Measurements from ENCODE around the gene PFKFB3. TPM values are rescaled to one million over a fixed set of nuclear protein-coding genes. Genes with fewer than 3 reads are reported as not detected.

Gene PFKFB3
- total RNA-seq, 1 experiment from 2014 or later, result 58.2 TPM

DNA sequence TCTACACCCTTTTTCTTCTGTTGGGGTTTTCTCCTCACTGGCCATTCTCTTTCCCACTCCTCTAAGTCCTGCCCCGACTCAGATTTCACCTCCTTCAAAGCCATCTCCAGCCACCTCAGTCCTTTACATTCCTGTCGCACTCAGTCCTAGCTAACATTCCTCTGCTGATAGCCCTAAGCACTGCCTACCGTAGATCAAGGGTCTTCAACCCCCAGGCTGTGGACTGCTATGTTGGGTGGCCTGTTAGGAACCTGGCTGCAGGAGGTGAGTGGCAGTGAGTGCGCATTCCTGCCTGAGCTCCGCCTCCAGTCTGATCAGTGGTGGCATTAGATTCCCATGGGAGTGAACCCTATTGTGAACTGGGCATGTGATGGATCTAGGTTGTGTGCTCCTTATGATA is 11.2 kb downstream of the PFKFB3 start:
- in situ Hi-C loops (cut with HindIII; ENCODE audit: low pct_unique_long_range_greater_than_20kb, low sequenced_read_pairs), result no loop called here

DNA sequence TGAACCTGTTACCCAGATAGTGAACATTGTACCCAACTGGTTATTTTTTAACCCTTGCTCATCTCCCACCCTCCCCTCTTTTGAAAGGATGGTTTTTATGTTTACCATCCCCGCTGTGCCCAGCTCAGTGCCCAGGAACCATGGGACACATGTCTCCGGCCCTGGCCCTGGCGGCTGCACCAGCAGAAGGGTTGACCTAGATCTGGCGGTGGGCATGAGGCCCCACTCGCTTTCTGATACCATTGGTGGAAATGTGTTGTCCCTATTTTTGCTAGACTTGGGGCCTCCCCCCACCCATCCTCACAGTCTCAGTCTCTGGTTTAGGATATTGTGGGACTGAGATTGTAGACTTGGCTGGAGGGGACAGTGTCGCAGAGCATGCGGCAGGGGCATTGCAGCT is 11.9 kb downstream of the PFKFB3 start:
- in situ Hi-C loops (cut with HindIII; ENCODE audit: low pct_unique_long_range_greater_than_20kb, low sequenced_read_pairs), result no loop called here
- no peak for DNase-seq (ENCODE audit: low read depth)

More for the DNA sequence above, 11.2 kb downstream of the PFKFB3 start:
- DNase-seq (ENCODE audit: low read depth), result no peak

DNA sequence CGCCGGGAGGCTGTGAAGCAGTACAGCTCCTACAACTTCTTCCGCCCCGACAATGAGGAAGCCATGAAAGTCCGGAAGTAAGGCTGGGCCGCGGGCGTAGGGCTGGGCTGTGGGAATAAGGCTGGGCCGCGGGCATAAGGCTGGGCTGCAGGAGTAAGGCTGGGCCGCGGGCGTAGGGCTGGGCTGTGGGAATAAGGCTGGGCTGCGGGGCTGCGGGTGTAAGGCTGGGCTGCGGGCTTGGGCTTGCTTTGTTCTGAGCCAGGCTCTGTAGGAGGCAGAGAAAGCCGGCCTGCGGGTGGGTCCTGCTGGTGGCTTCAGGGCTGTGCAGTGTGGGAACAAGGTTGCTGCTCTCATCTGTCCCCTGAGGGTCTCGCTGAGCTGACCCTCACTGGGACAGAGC is 12.5 kb downstream of the PFKFB3 start:
- in situ Hi-C loops (cut with HindIII; ENCODE audit: low pct_unique_long_range_greater_than_20kb, low sequenced_read_pairs), result no loop called here
- DNase-seq (ENCODE audit: low read depth), result no peak

DNA sequence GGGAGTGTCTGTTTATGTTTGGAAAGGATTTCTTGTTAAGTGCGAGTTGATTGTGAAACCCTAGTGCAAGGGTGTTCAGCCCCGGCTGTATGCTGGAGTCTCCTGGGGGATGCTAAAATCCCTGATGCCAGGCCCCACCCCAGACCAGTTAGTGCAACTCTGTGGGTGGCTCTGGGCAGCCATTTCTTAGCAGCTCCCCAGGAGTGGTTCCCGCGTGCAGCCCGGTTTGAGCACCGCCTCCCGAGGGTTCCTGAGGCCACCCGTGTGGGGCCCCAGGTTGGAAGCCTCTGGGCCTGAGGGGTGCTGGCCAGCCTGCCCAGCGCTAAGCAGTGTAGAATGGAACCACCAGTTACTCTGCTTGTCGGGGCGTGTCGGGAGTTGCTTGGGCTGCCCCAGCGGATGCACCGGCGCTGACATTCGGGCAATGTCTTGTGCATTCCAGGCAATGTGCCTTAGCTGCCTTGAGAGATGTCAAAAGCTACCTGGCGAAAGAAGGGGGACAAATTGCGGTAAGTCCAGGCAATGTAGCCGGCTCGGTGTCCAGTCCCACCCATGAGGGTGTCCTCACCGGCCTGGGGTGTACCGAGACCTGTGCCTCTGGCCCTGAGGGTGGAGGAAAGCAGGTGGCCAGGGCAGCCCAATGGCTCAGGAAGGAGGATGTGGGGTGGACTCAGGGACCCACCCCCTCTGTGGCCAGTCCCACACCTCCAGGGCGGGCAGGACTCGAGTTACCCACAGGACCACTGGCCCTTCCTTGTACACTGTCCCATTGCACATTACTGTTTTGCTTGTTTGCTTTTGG is 13.2 kb downstream of the PFKFB3 start:
- in situ Hi-C loops (cut with HindIII; ENCODE audit: low pct_unique_long_range_greater_than_20kb, low sequenced_read_pairs), result no loop called here
- no peak for DNase-seq (ENCODE audit: low read depth)

DNA sequence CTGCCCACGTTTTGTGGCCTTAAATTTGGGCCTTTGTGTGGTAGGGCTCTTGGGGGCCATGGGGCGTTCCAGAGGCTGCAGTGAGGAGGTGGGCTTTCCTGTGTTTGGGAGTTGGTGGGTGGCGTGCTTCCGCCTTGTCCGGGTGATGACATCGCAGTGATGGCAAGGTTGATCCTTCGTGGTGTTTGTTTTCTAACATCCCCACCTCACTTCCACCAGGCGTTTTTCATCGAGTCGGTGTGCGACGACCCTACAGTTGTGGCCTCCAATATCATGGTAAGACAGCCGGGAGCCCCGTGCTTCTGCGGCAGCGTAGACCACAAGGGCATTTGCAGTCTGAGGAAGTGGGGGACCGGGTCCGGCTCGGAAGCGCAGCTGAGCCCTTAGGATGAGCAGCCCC is 14.2 kb downstream of the PFKFB3 start:
- in situ Hi-C loops (cut with HindIII; ENCODE audit: low pct_unique_long_range_greater_than_20kb, low sequenced_read_pairs), result no loop called here
- no peak for DNase-seq (ENCODE audit: low read depth)

DNA sequence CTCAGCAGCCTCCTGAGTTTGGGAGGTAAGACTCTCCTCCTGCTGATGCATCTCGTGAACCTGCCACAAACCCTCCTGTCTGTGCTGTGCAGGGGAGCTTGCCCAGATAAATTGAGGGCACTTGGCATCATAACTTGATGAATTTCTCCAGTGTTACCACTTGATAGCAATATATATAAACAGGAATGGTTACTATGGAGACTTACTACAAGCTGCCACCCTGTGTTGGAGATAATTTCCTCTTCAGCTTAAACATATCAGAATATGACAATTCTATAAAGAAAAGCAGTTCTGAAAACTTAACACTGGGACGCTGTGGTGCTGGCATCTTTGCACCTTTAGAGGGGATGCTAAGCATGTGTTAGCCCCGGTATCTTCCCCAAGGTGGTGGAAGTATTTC is 14.9 kb downstream of the PFKFB3 start:
- DNase-seq (ENCODE audit: low read depth), result no peak
- in situ Hi-C loops (cut with HindIII; ENCODE audit: low pct_unique_long_range_greater_than_20kb, low sequenced_read_pairs), result no loop called here

DNA sequence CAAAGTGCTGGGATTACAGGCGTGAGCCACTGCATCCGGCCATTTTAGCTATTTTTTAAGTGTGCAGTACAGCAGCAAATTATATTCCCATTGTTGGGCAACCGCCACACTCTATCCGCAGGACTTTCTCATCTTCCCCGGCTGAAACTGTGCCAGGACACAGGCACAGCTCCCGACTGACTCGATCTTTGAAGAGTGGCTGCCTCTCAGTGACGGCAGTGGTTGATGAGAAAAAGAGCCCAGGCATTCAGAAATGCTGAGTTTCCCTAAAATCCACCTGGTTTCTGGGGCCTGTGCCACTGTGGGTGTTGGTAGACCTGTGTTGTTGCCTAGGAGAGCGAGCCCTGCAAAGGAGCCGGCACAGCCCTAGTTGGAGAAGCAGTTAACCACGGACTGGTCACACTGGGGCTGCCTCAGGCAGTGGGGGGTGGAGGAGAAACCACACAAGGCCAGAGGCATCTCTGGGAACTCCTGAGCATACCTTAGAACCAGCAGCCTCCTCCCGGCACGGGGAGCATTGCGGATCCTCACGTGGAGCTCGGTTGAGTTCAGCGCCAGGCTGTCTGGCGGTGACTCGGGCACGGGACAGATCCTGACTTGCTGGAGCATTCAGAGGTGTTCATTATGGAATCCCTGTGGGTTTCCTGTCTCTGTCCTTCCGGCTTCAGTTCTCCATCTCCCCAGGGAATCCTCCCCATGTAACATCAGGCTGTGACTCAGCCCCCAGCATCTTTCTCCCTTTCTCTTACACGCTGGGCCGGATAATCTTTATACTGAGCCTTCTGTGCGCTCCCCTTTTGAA is 16.2 kb downstream of the PFKFB3 start:
- in situ Hi-C loops (cut with HindIII; ENCODE audit: low pct_unique_long_range_greater_than_20kb, low sequenced_read_pairs), result no loop called here
- no peak for DNase-seq (ENCODE audit: low read depth)

DNA sequence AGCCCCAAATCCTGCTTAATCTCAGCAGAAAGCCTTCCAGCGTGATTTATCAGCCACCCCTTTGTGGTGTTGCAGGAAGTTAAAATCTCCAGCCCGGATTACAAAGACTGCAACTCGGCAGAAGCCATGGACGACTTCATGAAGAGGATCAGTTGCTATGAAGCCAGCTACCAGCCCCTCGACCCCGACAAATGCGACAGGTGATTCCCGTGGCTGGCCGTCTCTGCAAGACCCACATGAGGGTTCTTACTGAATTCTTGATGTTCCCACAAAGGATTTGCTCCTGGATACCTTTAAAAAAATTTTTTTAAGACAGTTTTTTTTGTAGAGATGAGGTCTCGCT is 16.7 kb downstream of the PFKFB3 start:
- in situ Hi-C loops (cut with HindIII; ENCODE audit: low pct_unique_long_range_greater_than_20kb, low sequenced_read_pairs), result no loop called here
- DNase-seq (ENCODE audit: low read depth), result no peak

DNA sequence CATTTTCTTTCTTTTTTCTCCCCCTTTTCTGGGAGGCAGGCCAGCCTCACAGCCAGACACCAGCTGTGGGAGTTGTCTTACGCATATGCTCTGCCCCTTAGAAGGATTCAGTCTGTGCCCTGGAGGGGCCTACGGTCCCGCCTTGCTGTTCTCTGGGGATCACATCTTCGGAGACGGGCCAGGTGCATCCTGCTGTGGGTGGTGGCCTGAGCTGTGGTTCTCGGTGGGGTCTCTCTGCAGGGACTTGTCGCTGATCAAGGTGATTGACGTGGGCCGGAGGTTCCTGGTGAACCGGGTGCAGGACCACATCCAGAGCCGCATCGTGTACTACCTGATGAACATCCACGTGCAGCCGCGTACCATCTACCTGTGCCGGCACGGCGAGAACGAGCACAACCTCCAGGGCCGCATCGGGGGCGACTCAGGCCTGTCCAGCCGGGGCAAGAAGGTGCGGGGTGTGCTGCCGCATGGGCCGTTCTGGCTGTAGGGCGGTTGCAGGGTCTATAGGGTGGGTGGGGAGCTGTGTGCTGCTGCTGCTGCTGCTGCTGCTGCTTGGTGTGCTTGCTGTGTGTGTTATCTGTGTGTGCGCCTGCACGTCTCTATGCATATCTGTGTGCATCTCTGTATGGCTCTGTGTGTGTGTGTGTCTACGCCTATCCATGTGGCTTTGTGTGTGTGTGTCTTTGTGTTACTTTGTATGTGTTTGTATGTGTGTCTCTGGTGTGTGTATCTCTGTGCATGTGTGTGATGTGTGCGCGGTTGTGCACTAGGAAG is 17.9 kb downstream of the PFKFB3 start:
- in situ Hi-C loops (cut with HindIII; ENCODE audit: low pct_unique_long_range_greater_than_20kb, low sequenced_read_pairs), result no loop called here
- DNase-seq (ENCODE audit: low read depth), result no peak

DNA sequence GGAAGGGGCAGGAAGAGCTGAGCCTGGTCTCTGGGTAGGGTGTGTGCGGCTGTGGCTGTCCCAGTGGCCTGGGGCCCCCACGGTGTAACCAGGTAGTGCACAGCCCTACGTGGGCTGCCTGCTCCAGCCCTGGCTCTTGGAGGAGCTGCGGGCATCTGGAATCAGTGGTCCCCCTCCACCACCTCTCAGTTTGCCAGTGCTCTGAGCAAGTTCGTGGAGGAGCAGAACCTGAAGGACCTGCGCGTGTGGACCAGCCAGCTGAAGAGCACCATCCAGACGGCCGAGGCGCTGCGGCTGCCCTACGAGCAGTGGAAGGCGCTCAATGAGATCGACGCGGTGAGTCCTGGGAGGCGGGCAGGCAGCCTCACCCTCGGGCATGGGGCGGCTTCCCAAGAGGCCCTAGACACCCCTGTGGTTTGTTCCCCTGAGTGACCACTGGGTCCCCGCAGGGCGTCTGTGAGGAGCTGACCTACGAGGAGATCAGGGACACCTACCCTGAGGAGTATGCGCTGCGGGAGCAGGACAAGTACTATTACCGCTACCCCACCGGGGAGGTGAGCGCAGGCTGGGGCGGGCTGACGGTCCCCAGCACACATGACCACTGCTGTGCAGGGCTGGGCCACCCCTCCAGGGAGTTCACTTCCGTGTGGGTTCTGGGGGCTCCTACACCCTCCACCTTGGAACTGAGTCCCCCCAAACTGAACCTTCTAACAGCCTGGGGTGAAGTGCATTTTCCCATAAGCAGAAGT is 18.6 kb downstream of the PFKFB3 start:
- in situ Hi-C loops (cut with HindIII; ENCODE audit: low pct_unique_long_range_greater_than_20kb, low sequenced_read_pairs), result no loop called here
- DNase-seq (ENCODE audit: low read depth), result no peak

DNA sequence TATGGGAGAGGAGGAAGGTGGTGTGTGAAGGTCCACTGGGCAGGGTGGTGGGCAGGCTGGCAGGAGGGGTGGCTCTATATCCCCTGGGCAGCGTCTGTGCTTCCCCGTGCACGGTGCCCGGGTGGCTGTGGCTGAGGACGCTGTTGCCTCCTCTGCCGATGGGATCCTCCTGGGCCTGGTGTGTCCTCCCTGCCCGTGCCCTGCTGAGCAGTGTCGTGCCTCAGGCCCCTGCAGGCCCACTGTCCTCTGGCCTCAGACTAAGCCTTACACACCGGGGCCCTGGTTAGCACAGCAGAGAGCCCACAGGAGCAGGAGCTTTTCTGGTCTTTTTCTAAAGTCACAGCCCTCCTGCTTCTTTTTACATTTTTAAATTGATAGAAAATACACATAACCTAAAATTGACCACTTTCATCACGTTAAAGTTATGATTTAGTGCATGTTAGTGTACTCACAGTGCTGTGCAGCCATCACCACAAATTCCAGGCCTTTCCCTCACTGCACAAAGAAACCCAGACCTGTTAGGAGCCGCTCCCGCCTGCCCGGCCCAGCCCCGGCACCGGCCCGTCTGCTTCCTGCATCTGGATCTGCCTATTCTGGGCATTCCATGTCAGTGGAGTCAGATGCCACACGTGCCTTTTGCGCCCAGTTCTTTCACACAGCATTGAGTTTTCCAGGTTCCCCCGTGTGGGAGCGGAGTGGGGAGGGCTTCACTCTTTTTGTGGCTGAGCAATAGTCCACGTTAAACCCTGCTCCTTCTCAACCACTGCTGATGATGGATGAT is 19.4 kb downstream of the PFKFB3 start:
- in situ Hi-C loops (cut with HindIII; ENCODE audit: low pct_unique_long_range_greater_than_20kb, low sequenced_read_pairs), result no loop called here
- peak; percentile 52 for DNase-seq (ENCODE audit: low read depth)

DNA sequence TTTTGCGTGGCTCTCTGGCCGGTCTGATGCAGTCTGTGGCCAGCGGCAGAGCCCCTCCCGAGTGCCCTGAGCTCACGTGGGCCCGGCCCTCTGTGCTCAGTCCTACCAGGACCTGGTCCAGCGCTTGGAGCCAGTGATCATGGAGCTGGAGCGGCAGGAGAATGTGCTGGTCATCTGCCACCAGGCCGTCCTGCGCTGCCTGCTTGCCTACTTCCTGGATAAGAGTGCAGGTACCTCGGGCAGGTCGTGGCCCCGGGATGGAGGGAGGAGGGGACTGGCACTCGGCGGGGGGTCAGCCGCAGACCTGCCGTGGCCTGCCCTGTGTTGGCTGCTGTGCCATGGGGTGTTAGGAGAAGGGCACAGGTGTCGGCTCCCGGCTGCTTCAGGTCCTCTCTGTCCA is 20.0 kb downstream of the PFKFB3 start:
- in situ Hi-C loops (cut with HindIII; ENCODE audit: low pct_unique_long_range_greater_than_20kb, low sequenced_read_pairs), result no loop called here

DNA sequence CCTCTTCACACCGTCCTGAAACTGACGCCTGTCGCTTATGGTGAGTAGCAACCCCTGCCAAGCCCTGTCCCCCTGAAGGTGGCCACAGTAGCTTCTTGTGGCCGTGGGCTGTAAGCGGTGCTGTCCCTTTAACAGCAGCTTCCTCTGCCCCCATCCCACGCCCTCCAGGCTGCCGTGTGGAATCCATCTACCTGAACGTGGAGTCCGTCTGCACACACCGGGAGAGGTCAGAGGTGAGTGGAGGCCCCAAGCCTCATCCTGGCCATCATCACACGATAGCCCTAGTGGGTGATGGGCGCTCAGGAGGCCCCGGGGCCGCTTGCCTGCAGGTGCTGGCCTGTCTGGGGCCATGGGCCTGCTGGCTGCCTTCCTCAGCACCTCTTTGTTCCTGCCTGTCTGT is 21.2 kb downstream of the PFKFB3 start:
- in situ Hi-C loops (cut with HindIII; ENCODE audit: low pct_unique_long_range_greater_than_20kb, low sequenced_read_pairs), result no loop called here
- DNase-seq (ENCODE audit: low read depth), result no peak

More for the DNA sequence above, 20.0 kb downstream of the PFKFB3 start:
- DNase-seq (ENCODE audit: low read depth), result no peak

DNA sequence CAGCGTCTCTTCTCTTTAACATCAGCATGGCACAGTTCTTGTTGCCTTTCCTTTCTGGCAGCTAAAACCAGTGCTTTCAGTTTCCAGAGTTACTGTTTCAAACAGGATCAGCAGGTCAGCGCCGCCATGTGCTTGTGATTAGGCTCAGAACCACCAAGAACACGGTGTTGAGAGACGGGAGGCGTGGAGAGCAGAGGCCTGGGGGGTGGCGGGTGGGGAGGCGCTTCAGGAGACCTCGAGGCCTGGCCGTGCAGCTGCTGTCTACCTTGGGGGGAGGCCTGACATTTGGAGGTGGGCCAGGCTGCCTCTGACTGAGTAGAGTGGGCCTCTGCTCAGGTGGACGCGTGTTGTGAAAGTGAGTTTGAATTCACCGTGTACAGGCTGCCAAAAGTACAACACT is 22.0 kb downstream of the PFKFB3 start:
- in situ Hi-C loops (cut with HindIII; ENCODE audit: low pct_unique_long_range_greater_than_20kb, low sequenced_read_pairs), result no loop called here
- no peak for DNase-seq (ENCODE audit: low read depth)

DNA sequence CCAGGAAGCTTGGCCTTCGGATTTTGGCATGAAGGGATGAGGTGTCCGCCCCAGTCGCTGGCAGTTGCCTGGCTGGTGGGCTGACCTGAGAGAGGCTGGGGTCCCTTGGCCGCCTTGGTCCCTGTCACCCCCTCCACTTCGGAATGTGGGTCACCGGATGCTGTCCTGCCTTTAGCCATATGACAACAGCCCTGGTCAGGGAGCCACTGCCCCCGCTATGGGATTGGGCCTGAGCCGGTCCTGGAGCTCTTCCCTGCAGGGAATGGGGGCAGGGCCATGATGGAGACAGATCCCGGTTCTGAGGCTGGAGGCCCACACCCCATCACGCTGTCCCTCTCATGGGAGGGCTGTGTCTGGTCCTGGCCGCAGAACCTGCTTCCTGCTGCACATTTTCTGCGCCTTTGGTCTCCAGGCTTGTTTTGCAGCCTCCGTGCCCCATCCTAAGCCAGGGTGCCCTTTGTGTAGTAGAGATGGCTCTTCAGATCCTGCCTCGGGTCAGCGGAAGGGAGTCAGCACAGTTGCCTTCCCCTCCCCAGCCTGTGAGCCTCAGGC is 22.6 kb downstream of the PFKFB3 start:
- no peak for DNase-seq (ENCODE audit: low read depth)
- in situ Hi-C loops (cut with HindIII; ENCODE audit: low pct_unique_long_range_greater_than_20kb, low sequenced_read_pairs), result no loop called here

DNA sequence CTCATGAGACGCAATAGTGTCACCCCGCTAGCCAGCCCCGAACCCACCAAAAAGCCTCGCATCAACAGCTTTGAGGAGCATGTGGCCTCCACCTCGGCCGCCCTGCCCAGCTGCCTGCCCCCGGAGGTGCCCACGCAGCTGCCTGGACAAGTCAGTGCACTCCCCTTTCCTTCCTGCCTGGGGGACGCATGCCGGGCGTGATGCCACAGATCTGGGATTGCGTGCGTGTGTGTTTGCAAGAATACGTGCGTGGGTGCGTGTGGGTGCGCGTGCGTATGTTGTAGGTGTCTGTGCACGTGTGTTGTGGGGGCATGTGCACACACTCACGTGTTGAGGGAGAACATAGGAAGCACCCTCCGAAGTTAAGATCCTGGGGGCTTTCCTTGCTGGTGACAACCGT is 23.5 kb downstream of the PFKFB3 start:
- in situ Hi-C loops (cut with HindIII; ENCODE audit: low pct_unique_long_range_greater_than_20kb, low sequenced_read_pairs), result no loop called here
- DNase-seq (ENCODE audit: low read depth), result no peak

DNA sequence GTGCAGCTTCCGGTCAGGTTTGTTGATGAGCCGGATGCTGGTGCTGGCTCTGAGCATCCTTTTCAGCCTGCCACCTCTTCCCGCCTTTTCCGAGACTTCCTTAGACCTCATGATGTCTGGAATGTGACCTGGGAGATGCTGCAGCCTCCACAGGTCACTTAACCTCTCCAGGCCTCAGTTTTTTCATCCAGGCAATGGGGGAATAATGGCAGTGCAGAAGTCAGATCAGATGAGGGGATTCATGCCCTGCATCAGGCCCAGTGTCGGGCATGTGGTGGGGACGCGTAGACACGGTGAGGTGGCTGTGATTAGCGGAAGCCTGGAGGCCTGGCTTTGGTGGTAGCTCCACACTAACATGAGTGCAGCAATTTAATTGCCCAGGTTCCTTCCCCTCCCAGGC is 24.6 kb downstream of the PFKFB3 start:
- no peak for DNase-seq (ENCODE audit: low read depth)

More for the DNA sequence above, 24.6 kb downstream of the PFKFB3 start:
- in situ Hi-C loops (cut with HindIII; ENCODE audit: low pct_unique_long_range_greater_than_20kb, low sequenced_read_pairs), result no loop called here
